HG03064 (cell line): Measurements from ENCODE around the gene STON2.
"Not testable (repeated sequence)": the region's sequence is repeated elsewhere in the genome, so short reads cannot be mapped to it uniquely, and the experiment has no call there.

ENCODE experiments used
- ATAC-seq: cut with Tn5 transposase; IDR thresholded peaks from one replicate; pipeline ENCODE4 v1.9.1; 2021; ENCODE audit warnings: low read depth; ENCODE audit not compliant: unreplicated experiment

Gene STON2

GRCh38 chr14:81386290-81386745 is 13.8 kb downstream of the STON2 start:
- no peak for ATAC-seq

- no peak for ATAC-seq
These were observed 14.2 kb downstream of the STON2 start for GRCh38 chr14:81385886-81386285.

DNA sequence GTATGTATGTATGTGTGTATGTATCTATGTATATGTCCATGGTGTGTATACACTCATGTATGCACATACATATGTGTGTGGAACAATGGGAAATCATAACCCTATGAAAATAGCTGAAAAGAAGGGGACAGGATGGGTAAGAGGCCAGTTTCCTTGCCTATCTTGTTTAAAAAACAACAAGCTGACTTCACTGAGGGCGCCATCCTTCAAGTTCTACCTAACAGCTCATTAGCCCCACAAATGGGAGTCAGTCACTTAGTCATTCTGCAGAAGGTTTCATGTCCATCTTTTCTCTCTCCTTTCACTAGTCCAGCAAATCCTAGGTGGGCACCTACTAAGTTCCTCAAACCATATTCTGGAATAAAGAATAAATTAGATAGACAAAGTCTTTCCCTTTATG is 14.7 kb downstream of the STON2 start:
- no peak for ATAC-seq

DNA sequence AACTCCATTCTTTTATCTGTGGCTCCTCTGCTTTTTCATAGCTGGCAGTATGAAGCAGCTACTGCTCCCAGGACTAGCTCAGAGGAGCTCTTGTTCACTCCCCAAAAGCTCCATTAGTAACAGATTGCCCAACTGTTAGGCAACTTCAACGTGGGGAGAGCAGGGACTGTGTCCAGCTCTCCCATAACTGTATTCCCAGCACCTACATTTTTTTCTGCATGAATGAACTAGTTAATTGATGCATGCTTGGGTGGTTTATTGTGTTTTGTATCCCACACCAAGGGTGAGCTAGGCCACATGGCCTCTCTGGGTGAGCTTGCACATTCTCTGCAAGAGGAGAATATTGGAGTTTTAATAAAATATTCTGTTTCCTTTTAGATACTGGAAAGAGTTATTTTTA is 15.2 kb downstream of the STON2 start:
- ATAC-seq: no peak

- ATAC-seq: no peak
These were observed 17.5 kb downstream of the STON2 start for GRCh38 chr14:81382517-81383225.

- not testable (repeated sequence) for ATAC-seq
These were observed 20.1 kb downstream of the STON2 start for GRCh38 chr14:81380009-81380408.

DNA sequence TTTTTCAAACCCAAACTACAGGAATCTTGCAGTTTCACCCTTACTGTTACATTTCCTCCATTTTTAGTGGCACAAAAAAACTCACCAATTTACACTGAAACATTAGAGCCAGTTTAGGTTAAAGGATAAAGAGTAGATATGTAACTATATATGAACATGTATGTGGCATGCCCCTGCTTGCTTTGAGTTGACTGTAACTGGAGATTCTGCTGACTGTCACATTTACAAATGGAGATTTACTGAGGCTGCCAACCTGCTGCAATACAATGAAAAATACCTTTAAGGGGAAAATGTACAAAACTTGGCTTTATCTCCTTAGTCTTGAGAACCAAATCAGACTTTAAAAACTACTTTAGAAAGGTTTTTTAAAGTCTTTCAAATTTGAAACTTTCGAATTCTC is 28.3 kb downstream of the STON2 start:
- ATAC-seq: no peak

DNA sequence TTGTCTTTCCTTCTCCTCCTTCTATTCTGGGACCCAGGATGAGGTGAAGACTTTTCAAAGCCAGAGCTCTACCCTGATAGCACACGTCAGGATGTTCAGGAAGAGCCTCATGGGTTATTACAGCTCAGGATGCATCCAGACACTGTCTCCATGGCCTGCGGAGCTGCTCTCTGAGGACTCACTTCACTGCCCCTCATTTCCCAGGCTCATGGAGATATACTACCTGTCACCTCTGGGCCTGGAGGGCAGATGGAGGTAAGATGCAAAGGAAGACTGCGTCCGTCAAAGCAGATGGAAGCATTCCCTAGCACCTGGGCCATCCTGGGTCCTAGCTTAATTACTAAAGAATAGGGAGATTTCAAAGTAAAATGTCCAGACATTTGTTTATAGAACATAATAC is 32.6 kb downstream of the STON2 start:
- no peak for ATAC-seq

DNA sequence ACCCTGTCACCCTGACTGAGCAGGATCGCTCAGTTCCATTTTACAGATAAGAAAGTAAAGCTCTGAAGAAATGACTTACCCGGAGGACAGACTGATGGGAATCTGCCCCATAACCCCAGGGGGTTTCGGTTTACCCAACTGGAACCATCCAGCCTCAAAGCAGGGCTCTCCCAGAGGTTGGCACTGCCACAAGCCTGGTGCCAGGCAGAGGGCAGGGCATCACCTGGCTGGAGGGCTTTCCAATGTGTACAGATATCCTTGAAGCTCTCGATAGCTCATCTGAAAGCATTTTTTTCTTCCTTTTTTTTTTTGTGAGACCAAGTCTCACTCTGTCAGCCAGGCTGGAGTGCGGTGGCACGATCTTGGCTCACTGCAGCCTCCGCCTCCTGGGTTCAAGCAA is 33.2 kb downstream of the STON2 start:
- ATAC-seq: no peak

DNA sequence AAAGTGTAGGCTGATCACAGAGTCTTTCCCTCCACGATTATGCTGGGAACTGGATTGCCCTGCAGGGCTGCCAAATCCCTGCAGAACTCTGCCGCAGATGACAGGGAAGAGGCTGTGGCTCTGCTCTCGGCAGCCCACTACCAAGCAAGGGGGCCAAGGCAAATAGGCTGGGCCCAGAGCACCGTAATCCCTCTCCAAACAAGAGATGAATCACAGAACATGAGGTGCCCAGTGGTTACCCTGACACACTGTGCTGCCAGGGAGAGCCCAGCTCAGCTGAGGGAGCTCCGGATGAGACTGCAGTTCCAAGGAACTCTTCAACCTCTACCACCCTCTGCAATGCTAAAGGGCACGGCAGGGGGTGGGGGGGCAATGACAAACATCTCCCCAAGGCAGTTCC is 33.9 kb downstream of the STON2 start:
- no peak for ATAC-seq

- ATAC-seq: no peak
These were observed 36.3 kb downstream of the STON2 start for GRCh38 chr14:81363746-81364378.

DNA sequence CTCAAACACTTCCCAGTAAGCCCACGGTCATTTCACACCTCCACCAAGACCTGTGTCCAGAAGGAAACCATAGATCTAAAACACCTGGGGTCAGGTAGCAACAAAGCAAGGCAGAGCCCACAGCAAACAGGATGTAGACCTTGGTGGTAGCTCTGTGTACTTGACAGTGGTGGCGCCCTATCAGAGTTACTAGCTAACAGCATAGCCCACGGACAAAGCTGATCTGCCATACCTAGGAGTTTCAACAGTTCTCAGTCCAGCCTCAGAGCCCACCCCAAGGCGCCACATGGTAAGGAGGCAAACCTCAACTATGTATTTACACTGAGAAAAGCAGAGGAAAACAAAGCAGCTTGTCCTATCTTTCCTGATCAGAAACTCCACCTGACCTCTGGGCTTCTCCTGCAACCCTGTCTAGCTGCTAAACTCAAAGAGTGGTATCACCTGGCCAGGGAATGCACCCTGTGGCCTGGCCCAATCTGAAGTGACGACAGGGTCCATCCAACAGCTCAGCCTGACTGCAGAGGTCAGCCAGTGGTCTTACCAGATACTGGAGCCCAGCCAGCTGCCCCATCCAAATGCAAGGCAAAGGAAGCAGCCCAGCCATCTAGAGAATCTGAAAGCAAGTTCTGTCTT is 46.3 kb downstream of the STON2 start:
- ATAC-seq: no peak

DNA sequence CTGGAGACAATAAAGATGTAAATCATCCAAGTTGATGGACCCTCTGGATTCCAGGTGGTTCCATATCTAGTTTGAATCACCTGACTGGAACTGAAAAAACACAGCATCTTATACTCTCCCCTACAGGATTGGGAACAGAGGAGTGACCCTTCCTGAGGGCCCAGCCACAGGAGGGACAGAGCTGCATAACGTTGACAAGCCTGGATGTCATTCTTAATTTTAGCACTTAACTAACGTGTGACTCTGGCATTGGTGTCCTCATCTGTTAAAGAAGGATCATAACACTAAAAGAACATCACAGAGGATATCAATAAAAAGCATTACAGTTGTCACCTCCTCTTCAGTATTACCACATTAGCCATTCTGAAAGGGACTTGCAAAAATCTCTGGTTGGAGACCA is 47.7 kb downstream of the STON2 start:
- ATAC-seq: no peak

GRCh38 chr14:81351205-81351604 is 48.9 kb downstream of the STON2 start:
- no peak for ATAC-seq

DNA sequence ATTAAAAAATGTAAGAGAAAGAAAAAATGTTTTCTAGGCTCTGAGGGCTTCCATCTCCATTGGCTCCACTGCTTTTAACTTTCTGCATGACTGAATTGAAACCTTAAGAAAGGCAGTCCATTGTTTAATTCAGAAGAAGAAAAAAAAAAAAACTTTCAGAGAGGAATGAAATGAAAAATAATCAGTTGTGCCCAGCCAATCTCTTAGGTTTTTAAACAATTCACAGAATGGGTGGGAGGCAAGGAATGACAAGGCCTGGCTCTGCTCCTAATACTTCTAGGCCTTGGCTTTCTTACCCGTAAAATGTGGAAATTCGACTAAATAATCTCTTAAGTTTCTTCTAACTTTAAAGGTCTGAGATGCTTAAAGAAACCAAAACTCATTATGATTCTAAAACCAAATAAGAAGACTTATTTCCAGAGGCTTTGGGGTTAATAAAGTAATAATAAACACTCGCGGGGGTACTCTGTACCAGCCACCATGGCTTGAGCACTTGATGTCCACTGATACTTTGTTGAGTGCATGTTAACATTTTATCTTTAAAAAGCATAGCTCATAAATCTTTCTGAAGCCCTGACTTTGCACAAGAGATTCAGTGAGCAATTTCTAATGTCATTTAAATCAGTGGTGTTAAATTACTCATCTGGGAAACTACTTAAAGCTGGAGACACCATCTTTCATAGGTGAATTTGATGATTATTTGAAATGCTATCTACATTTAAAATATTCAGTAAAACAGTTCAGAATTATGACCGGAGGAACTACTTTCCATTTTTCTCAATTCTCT is 49.6 kb downstream of the STON2 start:
- ATAC-seq: no peak

DNA sequence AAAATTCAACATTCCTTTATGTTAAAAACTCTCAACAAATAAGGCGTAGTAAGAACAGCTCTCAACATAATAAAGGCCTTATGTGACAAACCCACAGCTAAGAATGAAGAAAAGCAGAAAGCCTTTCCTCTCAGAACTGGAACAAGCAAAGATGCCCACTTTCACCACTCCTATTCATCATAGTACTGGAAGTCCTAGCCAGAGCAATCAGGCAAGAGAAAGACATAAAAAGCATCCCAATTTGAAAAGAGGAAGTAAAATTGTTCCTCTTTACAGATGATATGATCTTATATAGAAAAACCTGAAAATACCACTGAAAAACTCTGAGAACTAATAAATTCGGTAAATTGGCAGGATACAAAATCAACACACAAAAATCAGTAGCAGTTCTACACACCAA is 52.1 kb downstream of the STON2 start:
- no peak for ATAC-seq

DNA sequence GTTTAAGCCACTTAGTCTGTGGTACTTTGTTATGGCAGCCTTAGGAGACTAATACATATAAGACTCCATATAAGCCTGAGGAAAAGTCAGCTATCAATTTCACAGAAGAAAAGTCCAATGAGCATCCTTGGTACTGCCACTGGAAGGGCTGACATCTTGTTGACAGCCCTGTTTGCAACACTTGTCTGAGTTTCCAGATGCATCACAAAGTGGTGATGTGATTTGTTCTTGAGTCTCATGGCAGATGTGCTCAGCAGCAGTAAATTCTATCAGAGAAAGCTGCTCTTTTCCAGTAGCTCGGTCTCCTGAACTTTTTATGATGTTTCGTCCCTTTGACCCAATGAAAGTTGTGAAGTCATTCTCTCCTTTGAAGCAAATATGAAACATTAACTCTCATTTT is 54.3 kb downstream of the STON2 start:
- no peak for ATAC-seq

- no peak for ATAC-seq
These were observed 55.5 kb downstream of the STON2 start for GRCh38 chr14:81344481-81345160.

GRCh38 chr14:81343701-81344100 is 56.4 kb downstream of the STON2 start:
- no peak for ATAC-seq

- ATAC-seq: no peak
These were observed 57.1 kb downstream of the STON2 start for GRCh38 chr14:81342850-81343580.
